T-helper 1 cell treated with Interleukin-12 subunit alpha and Interleukin-12 subunit beta and Interleukin-4 antibody, amounts not matched to agents 30 μg/mL and 1 μg/mL, for 36 hours (primary cell): ENCODE results near the gene SPR.

Experiments
- H3K27ac Mint-ChIP-seq: one replicate; pipeline ENCODE4 v1.8.0; 2021; ENCODE audit warnings: mild to moderate bottlenecking, mixed read lengths
- H3K27me3 Mint-ChIP-seq: one replicate; pipeline ENCODE4 v1.8.0; 2021; ENCODE audit warnings: low read depth, mixed read lengths
- H3K36me3 Mint-ChIP-seq: one replicate; pipeline ENCODE4 v1.8.0; 2021; ENCODE audit warnings: low read depth, mixed read lengths
- H3K4me1 Mint-ChIP-seq: one replicate; pipeline ENCODE4 v1.8.0; 2021; ENCODE audit warnings: low read depth, mixed read lengths
- H3K4me3 Mint-ChIP-seq: one replicate; pipeline ENCODE4 v1.8.0; 2021; ENCODE audit warnings: mild to moderate bottlenecking, moderate library complexity, mixed read lengths
- H3K9me3 Mint-ChIP-seq: one replicate; pipeline ENCODE4 v1.8.0; 2021; ENCODE audit warnings: mixed read lengths

The SPR gene

GRCh38 chr2:72927619-72928550 lies 40.7 kb downstream of the SPR start:
- no peak overlapping the region for H3K27ac Mint-ChIP-seq
- no peaks in the 10 kb centered on the region for H3K36me3 Mint-ChIP-seq
- H3K9me3 Mint-ChIP-seq = no peaks in the 10 kb centered on the region
- peaks cover 5% of the 10 kb centered on the region for H3K4me1 Mint-ChIP-seq
- H3K27me3 Mint-ChIP-seq = peaks cover 13% of the 10 kb centered on the region
- H3K4me3 Mint-ChIP-seq = no peak overlapping the region

GRCh38 chr2:72929010-72929409 lies 41.8 kb downstream of the SPR start:
- Mint-ChIP-seq H3K4me1 (peaks cover 5% of the 10 kb centered on the region), H3K27ac (no peak overlapping the region), H3K27me3 (peaks cover 1% of the 10 kb centered on the region), H3K36me3 (no peaks in the 10 kb centered on the region), H3K4me3 (no peak overlapping the region), H3K9me3 (no peaks in the 10 kb centered on the region)

GRCh38 chr2:72931280-72931910 lies 44.2 kb downstream of the SPR start:
- no peaks in the 10 kb centered on the region for H3K36me3 Mint-ChIP-seq
- no peak overlapping the region for H3K27ac Mint-ChIP-seq
- peaks cover 10% of the 10 kb centered on the region for H3K4me1 Mint-ChIP-seq
- peaks cover 12% of the 10 kb centered on the region for H3K27me3 Mint-ChIP-seq
- H3K4me3 Mint-ChIP-seq = no peak overlapping the region
- no peaks in the 10 kb centered on the region for H3K9me3 Mint-ChIP-seq

- no peak overlapping the region for H3K27ac Mint-ChIP-seq
- H3K4me3 Mint-ChIP-seq = no peak overlapping the region
- no peaks in the 10 kb centered on the region for H3K9me3 Mint-ChIP-seq
- peaks cover 12% of the 10 kb centered on the region for H3K27me3 Mint-ChIP-seq
- no peaks in the 10 kb centered on the region for H3K36me3 Mint-ChIP-seq
- peaks cover 10% of the 10 kb centered on the region for H3K4me1 Mint-ChIP-seq
Observed at GRCh38 chr2:72932045-72932740, 45.0 kb downstream of the SPR start.

GRCh38 chr2:72932805-72933204 lies 45.6 kb downstream of the SPR start:
- Mint-ChIP-seq H3K27me3 (peaks cover 12% of the 10 kb centered on the region), H3K4me3 (no peak overlapping the region), H3K9me3 (no peaks in the 10 kb centered on the region), H3K4me1 (peaks cover 10% of the 10 kb centered on the region), H3K27ac (no peak overlapping the region), H3K36me3 (no peaks in the 10 kb centered on the region)

- H3K9me3 Mint-ChIP-seq = no peaks in the 10 kb centered on the region
- H3K4me1 Mint-ChIP-seq = peaks cover 10% of the 10 kb centered on the region
- H3K27me3 Mint-ChIP-seq = peaks cover 12% of the 10 kb centered on the region
- H3K36me3 Mint-ChIP-seq = no peaks in the 10 kb centered on the region
- no peak overlapping the region for H3K27ac Mint-ChIP-seq
- H3K4me3 Mint-ChIP-seq = no peak overlapping the region
Observed at GRCh38 chr2:72933207-72933606, 46.0 kb downstream of the SPR start.

- no peak overlapping the region for H3K27ac Mint-ChIP-seq
- no peaks in the 10 kb centered on the region for H3K9me3 Mint-ChIP-seq
- H3K27me3 Mint-ChIP-seq = peaks cover 12% of the 10 kb centered on the region
- peaks cover 10% of the 10 kb centered on the region for H3K4me1 Mint-ChIP-seq
- H3K36me3 Mint-ChIP-seq = no peaks in the 10 kb centered on the region
- no peak overlapping the region for H3K4me3 Mint-ChIP-seq
Observed at GRCh38 chr2:72933646-72934151, 46.5 kb downstream of the SPR start.

- H3K27ac Mint-ChIP-seq = no peak overlapping the region
Observed at GRCh38 chr2:72934683-72935610, 47.7 kb downstream of the SPR start.

GRCh38 chr2:72935611-72935957 lies 48.4 kb downstream of the SPR start:
- peaks cover 10% of the 10 kb centered on the region for H3K4me1 Mint-ChIP-seq
- no peak overlapping the region for H3K4me3 Mint-ChIP-seq
- H3K27ac Mint-ChIP-seq = no peak overlapping the region
- no peaks in the 10 kb centered on the region for H3K36me3 Mint-ChIP-seq
- peaks cover 12% of the 10 kb centered on the region for H3K27me3 Mint-ChIP-seq
- H3K9me3 Mint-ChIP-seq = no peaks in the 10 kb centered on the region

More at GRCh38 chr2:72934683-72935610, 47.7 kb downstream of the SPR start:
- Mint-ChIP-seq H3K4me1 (peaks cover 10% of the 10 kb centered on the region), H3K4me3 (no peak overlapping the region), H3K36me3 (no peaks in the 10 kb centered on the region), H3K9me3 (no peaks in the 10 kb centered on the region), H3K27me3 (peaks cover 12% of the 10 kb centered on the region)

GRCh38 chr2:72936660-72937355 lies 49.6 kb downstream of the SPR start:
- H3K27ac Mint-ChIP-seq = no peak overlapping the region
- H3K4me3 Mint-ChIP-seq = no peak overlapping the region
- peaks cover 10% of the 10 kb centered on the region for H3K4me1 Mint-ChIP-seq
- H3K36me3 Mint-ChIP-seq = no peaks in the 10 kb centered on the region
- no peaks in the 10 kb centered on the region for H3K9me3 Mint-ChIP-seq
- peaks cover 12% of the 10 kb centered on the region for H3K27me3 Mint-ChIP-seq

- H3K27ac Mint-ChIP-seq = no peak overlapping the region
- H3K9me3 Mint-ChIP-seq = no peaks in the 10 kb centered on the region
- peaks cover 12% of the 10 kb centered on the region for H3K27me3 Mint-ChIP-seq
- H3K4me1 Mint-ChIP-seq = peaks cover 6% of the 10 kb centered on the region
- no peaks in the 10 kb centered on the region for H3K36me3 Mint-ChIP-seq
- no peak overlapping the region for H3K4me3 Mint-ChIP-seq
Observed at GRCh38 chr2:72937356-72937669, 50.1 kb downstream of the SPR start.

GRCh38 chr2:72938455-72938854 lies 51.2 kb downstream of the SPR start:
- Mint-ChIP-seq H3K27me3 (peaks cover 12% of the 10 kb centered on the region), H3K4me1 (peaks cover 5% of the 10 kb centered on the region), H3K27ac (no peak overlapping the region)

GRCh38 chr2:72940361-72940760 lies 53.2 kb downstream of the SPR start:
- Mint-ChIP-seq H3K9me3 (no peaks in the 10 kb centered on the region), H3K27me3 (peaks cover 6% of the 10 kb centered on the region), H3K4me1 (no peaks in the 10 kb centered on the region), H3K36me3 (no peaks in the 10 kb centered on the region), H3K4me3 (no peak overlapping the region), H3K27ac (no peak overlapping the region)

More at GRCh38 chr2:72938455-72938854, 51.2 kb downstream of the SPR start:
- H3K4me3 Mint-ChIP-seq = no peak overlapping the region
- H3K9me3 Mint-ChIP-seq = no peaks in the 10 kb centered on the region
- no peaks in the 10 kb centered on the region for H3K36me3 Mint-ChIP-seq
